ENCODE measurements around the gene SEMA6A. TPM values are rescaled to one million over a fixed set of nuclear protein-coding genes. Genes with fewer than 3 reads are reported as not detected.
"Not testable (repeated sequence)": the region's sequence is repeated elsewhere in the genome, so short reads cannot be mapped to it uniquely, and the experiment has no call there.

Gene SEMA6A
- total RNA-seq, 2 experiments from 2014 or later: not detected

DNA sequence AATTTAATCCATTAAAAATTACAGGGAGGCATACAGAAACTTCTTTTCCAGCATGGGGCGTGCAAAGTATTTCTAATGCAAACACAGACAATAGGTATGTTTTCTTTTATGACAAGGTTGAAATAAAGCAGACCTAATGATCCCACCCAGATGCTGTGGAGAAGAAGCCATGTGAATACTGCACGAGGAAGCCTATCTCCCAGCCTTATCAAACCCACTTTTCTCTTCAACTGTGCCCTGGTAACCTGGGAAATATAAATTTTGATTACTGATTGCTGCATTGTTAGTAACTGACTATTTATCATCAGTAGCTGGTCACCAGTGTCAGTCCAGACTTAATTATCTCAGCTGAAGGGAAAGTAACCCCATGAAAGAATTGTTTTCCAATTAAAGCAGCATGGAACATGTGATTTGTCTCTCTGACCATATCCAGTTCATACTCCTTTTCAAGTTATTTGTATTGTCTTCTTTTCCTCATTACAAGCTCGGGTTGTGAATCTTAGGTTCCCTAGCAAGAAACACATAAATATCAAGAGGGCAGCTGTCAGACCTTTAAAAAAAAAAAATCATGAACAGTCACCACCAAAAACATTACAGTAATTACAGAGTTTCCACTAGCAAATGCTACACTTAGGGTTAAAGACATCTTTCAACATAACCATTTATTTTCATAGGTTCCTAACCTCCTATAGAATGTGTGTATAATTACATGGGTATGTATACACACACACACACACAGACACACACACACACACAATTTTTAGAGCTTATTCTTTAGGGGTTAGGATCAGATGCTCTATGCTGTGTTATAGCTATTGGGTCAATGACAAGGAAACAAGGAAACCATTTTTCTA, 50.3 kb downstream of the SEMA6A start:
- CTCF ChIA-PET: interaction anchor here (0.9 to 1.4 kb wide), 3 partner anchors 22 to 387 kb away, joined by 3 read pairs; no protein-coding TSS in a partner anchor
- no peak overlapping the region for H3K4me3 Mint-ChIP-seq

DNA sequence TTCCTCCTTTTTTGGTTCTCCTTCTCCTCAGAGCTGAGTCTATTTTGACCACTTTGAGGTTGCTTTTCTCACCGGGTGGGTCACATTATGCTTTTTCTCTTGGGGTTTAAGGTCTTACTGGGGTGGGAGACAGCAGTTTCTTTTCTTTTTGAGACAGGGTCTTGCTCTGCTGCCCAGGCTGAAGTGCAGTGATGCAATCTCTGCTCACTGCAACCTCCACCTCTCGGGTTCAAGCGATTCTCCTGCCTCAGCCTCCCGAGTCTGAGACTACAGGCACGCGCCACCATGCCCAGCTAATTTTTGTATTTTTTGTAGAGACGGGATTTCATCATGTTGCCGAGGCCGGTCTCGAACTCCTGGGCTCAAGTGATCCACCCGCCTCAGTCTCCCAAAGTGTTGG, 51.4 kb downstream of the SEMA6A start:
- H3K36me3 Mint-ChIP-seq (ENCODE audit: low read depth); H3K27ac Mint-ChIP-seq; H3K4me1 Mint-ChIP-seq (ENCODE audit: low read depth); H3K9me3 Mint-ChIP-seq; intact Hi-C loops (cut with micrococcal nuclease); H3K27me3 Mint-ChIP-seq; DNase-seq; H3K4me3 Mint-ChIP-seq; ATAC-seq: not testable (repeated sequence)
- CTCF ChIA-PET: interaction anchor here (1.4 kb wide), 1 partner anchor 23 kb away, joined by 3 read pairs; no protein-coding TSS in a partner anchor
- POLR2A ChIA-PET: interaction anchor here (0.6 to 1.2 kb wide), 2 partner anchors 11 to 726 kb away, joined by 3 read pairs; no protein-coding TSS in a partner anchor

More for the DNA sequence above, 50.3 kb downstream of the SEMA6A start:
- TF ChIP-seq, protein P1, sequence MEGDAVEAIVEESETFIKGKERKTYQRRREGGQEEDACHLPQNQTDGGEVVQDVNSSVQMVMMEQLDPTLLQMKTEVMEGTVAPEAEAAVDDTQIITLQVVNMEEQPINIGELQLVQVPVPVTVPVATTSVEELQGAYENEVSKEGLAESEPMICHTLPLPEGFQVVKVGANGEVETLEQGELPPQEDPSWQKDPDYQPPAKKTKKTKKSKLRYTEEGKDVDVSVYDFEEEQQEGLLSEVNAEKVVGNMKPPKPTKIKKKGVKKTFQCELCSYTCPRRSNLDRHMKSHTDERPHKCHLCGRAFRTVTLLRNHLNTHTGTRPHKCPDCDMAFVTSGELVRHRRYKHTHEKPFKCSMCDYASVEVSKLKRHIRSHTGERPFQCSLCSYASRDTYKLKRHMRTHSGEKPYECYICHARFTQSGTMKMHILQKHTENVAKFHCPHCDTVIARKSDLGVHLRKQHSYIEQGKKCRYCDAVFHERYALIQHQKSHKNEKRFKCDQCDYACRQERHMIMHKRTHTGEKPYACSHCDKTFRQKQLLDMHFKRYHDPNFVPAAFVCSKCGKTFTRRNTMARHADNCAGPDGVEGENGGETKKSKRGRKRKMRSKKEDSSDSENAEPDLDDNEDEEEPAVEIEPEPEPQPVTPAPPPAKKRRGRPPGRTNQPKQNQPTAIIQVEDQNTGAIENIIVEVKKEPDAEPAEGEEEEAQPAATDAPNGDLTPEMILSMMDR (IDR thresholded peaks at IDR 0.05): no peak
- DNase-seq: no peak
- intact Hi-C loops (cut with micrococcal nuclease): no loop called here
- Mint-ChIP-seq H3K4me1 (ENCODE audit: low read depth) (no peaks in the 10 kb centered on the region), H3K9me3 (no peaks in the 10 kb centered on the region), H3K36me3 (ENCODE audit: low read depth) (no peaks in the 10 kb centered on the region), H3K27me3 (no peaks in the 10 kb centered on the region), H3K27ac (no peak overlapping the region)
- no peak for ATAC-seq
- POLR2A ChIA-PET: no interaction called here

DNA sequence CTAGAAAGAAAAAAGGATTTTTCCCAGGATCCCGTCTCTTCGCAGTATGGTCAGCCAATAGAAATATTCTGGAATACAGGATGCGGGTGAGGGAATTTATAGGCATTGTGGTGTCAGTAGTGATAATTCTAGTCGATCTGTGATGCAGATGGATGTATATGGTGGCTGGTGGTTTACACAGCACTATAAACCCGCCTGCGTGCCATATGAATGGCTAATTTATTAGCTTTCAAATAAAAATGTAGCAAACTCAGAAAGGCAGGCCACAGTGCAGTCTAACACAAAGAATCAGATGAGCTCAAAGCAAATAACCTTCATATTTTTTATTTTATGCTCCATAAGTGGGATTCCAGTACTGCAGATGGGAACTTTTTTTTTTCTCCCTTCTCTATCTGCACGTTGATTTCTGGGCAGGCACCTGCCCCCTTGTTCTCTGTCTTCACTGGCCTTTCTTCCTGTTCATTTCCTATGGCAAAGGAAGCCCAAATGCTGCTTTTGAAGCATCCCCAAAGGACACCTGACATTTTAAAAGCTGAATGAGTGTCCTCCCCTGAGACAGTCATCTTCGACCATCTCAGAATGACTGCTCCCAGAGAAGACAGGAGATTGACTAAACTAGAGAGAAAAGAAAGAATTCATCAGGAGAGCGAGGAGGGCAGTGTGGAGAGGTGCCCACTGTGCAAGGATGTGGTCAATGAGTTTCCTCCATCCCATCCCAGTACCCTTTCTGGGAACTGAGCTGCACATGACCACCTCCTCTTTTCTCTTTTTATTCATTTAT, 52.1 kb downstream of the SEMA6A start:
- ChIA-PET POLR2A (interaction anchor here (0.6 to 1.2 kb wide), 3 partner anchors 10 to 726 kb away, joined by 3 to 4 read pairs (median 3); no protein-coding TSS in a partner anchor), CTCF (no interaction called here)
- Mint-ChIP-seq H3K4me3 (no peak overlapping the region), H3K9me3 (no peaks in the 10 kb centered on the region), H3K36me3 (ENCODE audit: low read depth) (no peaks in the 10 kb centered on the region), H3K27ac (no peak overlapping the region), H3K4me1 (ENCODE audit: low read depth) (no peaks in the 10 kb centered on the region), H3K27me3 (no peaks in the 10 kb centered on the region)
- TF ChIP-seq, protein P1 (IDR thresholded peaks at IDR 0.05): no peak
- intact Hi-C loops (cut with micrococcal nuclease): no loop called here
- DNase-seq (no peak), ATAC-seq (no peak)

DNA sequence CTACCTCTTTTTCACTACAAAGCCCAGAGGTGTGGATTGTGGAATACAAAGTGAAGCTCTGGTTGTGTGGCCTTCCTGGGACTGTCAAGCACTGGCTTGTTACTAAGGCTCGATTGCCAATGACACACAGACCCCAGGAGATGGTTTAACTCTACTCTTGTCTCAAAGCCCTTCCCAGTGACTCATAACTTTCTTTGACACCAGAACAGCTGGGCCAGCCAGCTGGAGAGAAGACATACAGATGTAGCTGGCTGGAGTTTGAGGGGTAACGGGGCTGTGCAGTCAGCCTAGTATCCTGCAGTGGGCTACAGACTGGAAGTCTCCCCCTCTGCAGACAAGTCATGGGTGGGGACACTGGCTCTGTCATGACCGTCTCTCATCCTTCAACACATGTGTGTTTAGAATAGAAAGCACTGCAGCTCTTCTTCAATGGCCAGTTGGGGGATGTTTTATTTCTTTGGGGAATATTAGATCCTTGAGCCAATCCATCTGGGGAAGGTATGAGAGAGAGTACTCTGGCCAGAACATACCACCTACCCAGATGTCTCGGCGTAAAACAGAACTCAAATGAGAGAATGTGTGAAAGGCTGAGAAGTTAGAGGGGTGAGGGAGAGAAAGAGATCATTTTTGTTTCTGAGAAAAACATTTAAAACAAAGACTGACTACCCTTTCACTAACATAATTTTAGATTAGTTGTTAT, 53.3 kb downstream of the SEMA6A start:
- intact Hi-C loops (cut with micrococcal nuclease): no loop called here
- no peaks in the 10 kb centered on the region for H3K9me3 Mint-ChIP-seq
- ChIA-PET CTCF (no interaction called here), POLR2A (interaction anchor here (0.6 kb wide), 1 partner anchor 21 kb away, joined by 4 read pairs; no protein-coding TSS in a partner anchor)
- DNase-seq (no peak), ATAC-seq (no peak)
- no peaks in the 10 kb centered on the region for H3K36me3 Mint-ChIP-seq (ENCODE audit: low read depth)
- no peaks in the 10 kb centered on the region for H3K4me1 Mint-ChIP-seq (ENCODE audit: low read depth)
- H3K27ac Mint-ChIP-seq: no peak overlapping the region
- no peak overlapping the region for H3K4me3 Mint-ChIP-seq
- H3K27me3 Mint-ChIP-seq: no peaks in the 10 kb centered on the region
- TF ChIP-seq, protein P1 (IDR thresholded peaks at IDR 0.05): no peak

DNA sequence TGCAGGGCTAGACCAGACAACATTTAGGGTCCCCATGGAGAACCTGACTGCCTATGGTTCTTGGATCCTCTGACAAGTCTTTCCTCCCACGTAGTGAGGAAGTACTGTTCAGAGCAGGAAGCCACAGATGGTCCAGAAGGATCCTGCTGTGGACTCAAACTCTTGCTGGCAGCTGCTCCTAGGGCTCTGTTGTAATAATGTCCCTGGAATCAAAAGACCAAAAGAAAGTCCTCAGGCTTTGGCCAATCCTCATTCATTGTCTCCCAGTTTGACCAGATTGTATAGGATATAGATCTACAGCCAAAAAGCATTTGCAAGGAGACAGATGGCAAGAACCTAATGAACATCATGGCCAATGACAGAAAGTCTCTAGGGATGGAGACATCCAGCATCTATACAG, 53.9 kb downstream of the SEMA6A start:
- DNase-seq (no peak), ATAC-seq (no peak)
- Mint-ChIP-seq H3K36me3 (ENCODE audit: low read depth) (no peaks in the 10 kb centered on the region), H3K27ac (no peak overlapping the region), H3K4me3 (no peak overlapping the region), H3K9me3 (no peaks in the 10 kb centered on the region), H3K4me1 (ENCODE audit: low read depth) (no peaks in the 10 kb centered on the region), H3K27me3 (no peaks in the 10 kb centered on the region)
- CTCF ChIA-PET: no interaction called here
- TF ChIP-seq, protein P1 (IDR thresholded peaks at IDR 0.05): no peak
- POLR2A ChIA-PET: no interaction called here
- intact Hi-C loops (cut with micrococcal nuclease): no loop called here
